Measurements from ENCODE around the gene LASP1.

The LASP1 gene

DNA sequence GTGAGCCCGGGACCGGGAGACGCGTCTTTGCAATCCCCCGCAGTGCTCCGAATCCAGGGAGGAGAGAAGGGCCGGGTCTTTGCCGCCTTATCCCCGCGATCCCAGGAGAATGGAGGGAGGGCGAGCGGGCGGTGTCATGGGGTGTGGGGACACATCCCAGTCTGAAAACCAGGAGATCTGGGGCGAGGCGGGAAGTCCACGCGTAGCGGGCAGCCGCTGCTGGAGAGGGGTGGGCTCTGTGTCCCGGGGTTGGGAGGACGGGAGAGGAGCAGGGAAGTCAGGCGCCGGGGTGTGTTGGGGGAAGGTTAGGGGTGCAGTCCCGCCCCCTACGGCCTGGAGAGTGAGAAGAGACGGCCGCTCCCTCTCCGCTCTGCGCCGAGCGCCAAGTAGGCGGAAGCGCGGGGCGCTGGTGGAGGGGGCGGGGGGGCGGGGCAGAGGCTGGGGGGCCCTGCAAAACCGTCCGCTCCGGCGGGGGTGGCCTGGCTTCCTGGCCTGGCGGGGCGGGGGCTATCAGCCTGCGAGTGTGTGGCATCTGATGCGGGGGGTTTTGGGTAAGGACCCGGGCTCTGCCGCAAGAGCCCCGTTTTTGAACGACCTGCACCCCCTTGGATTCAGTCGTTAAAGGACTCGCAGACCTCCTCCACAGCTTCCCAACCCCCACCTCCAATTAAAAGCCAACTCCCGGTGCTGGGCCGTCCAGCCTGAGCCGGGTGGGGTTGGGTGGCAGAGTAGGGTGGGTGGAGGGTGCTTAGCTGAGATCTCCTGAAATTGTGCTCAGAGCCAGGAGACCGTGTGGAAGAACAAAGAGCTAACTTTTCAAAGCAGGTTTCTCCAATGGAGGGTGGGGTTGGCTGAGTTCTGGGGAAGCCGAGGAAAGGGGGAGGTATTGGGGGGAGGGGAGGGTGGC is 654 bp downstream of the LASP1 start:
- DNase-seq = no peak

DNA sequence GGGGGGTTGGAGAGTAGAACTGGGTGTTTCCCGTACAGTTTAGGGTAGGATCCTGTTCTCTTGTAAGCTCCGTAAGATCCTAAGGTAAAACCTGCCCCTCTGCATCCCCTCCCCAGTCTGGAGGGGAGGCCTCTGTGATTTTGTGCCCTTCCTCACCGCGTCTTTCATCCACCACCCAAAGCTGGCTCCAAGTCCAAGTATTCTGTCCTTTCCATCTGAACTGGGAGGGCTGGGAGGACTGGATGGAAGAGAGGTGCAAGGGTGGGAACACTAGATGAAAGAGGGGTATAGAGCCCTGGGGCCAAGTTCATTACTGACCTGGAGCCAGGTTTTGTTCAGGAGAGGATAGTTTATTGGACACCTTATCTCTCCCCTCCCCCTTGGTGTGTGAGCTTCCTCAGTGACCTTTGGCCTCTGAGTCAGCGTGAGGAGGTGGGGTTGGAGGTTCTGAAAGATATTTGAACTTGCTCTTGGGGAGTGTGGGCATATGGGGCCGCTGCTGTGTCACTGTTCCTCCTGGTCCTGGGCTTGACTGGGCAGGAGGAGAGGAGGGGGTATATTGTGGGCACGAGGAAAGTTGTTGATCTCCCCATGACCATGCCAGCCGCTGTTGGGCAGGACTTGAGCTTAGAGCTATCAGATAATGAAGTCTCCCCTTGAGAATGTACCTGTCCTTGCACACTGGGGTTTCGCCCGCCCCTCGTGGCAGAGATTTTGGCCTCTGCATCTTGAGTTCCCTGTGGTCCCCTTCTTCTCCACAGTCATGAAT is 1.6 kb downstream of the LASP1 start:
- no peak for DNase-seq

DNA sequence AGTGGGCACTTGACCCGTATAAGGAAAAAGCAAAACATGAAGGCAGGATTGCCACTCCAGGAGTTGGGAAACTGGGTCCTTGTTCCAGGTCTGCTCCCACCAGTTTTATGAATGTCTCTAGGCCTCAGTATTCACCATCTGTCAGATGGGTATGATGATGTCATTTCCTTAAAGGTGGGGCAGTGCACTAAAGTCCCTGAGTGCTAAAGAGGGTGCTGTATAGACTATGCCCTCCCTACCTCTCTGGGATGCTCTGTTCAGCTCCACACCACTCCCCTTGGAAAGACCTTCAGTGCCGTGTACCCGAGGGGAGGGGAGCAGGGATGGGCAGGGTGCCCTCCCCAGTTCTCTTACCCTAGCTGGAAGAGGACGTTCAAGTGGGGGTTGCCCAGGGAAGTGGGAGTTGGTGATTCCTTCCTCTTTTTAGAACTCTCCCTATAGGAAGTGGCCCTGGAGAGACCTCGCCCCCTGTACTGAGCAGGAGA is 2.2 kb downstream of the LASP1 start:
- no peak for DNase-seq

DNA sequence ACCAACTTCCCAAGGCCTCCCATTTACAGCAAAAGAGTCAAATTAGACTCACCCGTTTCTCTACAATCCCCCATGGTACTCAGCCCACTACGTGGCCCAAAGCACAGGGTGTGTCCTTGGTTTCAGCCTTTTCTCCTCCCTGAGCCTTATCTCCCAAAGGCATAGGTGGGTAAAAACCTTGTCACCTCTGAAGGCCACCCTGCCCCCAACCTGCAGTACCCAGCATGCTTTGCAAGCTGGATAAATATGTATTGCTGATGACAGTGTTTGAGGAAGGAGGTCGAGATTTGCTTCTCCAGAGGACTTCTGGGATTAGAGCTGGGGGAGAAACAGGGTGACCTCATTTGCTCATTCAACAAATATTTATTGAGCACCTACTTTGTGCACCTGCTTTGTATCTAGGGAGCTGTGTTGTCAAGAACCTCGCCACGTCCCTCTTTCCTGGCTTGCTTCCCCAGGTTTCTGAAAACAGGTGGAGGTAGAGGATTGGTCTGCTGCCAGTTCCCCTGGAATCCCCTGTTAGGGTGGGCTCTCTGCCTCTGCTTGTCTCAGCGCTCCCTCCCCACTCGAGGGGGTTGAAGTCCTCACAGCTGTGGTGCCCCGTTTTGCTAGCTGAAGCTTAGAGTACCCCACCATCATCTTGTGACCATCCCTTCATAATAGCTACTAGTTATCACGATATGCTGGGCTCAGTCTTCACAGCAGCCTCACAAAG is 3.0 kb downstream of the LASP1 start:
- DNase-seq = no peak

DNA sequence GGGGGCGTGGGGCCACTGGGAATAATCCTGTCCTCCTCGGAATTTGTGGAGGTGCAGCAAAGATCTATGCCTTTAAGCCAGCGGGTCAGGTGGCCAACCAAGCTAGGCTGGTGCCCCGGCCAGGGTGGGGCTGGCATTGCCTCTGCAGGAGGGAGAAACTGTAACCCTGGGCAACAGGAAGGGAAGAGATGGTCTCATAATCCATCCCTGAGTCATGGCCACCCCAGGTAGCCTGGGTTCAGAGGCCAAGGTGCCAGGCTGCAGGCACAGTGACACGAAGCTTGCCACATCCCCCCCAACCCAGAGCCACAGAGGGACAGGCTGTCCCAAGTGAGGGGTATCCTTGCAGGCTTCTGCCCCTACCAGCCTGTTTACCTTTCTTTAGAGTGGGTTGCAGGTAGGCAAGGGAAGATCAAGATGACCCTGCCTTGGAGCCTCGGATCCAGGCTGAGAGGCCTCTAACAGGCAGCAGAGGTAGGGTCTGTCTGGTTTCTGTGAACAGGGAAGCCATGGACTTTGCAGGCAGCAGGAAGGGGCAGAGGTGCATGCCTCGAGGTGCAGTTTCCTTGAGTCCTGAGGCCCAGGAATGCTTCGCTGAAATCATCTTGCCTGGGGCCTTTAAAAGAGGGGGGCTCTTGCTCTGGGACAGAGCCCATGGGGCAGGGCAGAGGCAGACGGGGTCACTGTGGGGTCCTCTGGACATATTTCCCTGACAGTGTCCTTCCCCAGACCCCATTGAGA is 4.0 kb downstream of the LASP1 start:
- no peak for DNase-seq

DNA sequence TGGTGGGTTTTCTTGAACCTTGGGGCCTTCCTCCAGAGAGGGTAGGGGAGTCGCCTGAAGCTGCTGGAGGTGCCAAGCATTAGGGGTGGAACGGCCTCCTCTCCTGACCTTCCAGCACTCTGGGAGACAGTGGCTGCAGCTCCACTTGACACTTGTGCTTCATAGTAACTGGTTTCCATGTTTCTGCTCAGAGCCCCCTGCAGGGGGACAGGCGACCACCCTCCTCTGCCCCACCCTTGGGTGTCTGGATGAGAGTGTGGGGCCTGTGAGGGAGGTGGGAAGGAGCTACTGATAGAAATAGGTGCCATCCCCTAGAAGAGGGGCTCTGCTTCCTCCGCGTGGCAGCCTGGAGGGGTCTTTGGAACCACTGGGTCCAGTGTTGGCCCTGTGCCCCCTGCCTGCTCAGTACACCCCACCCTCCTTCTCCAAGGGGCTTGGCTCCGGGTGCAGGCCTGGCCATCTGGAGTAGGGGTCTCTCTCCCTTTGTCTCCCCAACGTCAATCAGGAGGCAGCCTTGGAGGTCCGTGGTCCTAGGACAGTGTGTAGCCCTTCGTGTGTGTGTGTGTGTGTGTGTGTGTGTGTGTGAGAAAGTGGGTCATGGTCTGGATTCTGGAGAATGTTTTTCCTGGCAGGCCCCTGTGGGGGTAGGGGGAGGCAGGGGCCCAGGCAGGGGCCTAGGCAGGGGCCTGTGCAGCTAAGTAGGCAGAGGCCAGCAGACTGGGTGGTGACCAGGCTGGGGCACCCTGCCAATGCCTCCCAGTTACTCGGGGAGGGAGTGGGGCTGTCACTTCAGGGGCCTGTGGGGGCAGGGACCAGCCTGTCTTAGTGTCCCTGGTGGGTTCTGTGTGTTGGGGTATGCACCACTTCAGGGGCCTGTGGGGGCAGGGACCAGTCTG is 4.9 kb downstream of the LASP1 start:
- DNase-seq = no peak

DNA sequence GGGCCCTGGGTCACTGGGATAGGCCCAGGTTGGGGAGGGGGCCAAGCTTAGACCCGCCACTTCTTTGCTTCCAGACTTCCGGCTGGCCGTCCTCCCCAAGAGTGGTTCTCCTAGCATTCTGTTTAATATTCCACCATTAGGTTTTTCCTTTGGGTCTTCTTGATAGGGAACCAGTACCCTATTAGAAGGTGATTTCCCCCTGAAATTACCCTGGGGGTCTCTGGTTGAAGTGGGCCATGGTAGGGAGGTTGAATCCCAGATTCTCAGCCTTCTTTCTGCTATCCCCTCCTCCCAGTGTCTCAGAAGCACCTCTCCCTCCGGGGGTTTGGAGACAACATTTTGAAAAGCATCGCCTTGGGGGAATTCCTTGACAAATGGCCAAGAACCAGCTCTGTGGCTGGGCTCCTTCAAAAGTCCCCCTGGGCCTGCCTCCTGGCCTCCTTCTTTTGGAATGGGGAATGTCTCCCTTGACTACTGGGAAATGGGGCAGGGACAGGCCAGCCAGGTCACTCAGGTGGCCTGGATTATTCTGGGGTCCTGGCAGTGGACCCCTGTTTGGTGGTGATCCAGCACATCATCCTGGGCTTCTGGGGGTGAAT is 5.7 kb downstream of the LASP1 start:
- no peak for DNase-seq

DNA sequence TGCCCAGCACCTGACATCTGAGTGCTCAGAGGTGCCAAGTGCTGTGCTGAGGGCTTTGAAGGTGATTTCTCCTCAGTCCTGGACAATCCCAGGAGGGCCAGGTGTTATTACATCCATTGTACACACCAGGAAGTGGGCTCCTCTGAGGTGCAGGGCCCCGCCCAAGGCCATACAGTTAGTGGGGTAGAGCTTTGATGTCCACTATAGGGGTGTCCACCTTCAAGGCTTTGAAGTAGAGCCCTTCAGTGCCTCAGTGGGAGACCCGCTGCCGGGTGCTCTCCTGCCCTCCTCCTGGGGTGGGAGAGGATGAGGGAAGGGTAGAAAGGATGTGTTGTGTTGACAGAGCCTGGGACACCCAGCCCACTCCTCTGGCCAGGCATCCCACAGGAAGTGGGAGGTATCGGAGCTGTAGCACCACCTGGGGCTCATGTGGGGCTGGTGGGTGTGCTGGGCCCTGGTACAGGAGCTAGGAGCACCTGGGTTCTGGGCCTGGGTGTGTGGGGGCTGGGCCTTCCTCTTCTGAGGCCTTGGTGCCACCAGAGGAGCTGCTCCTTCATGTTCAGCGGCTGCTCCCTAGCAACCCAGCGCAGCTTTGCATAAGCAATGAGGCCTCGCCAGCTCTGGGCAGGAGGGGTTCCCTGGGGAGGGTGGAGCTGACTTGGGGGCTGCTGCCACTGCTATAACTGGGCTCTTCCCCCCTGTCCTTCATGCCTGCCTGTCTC is 7.4 kb downstream of the LASP1 start:
- DNase-seq = no peak

DNA sequence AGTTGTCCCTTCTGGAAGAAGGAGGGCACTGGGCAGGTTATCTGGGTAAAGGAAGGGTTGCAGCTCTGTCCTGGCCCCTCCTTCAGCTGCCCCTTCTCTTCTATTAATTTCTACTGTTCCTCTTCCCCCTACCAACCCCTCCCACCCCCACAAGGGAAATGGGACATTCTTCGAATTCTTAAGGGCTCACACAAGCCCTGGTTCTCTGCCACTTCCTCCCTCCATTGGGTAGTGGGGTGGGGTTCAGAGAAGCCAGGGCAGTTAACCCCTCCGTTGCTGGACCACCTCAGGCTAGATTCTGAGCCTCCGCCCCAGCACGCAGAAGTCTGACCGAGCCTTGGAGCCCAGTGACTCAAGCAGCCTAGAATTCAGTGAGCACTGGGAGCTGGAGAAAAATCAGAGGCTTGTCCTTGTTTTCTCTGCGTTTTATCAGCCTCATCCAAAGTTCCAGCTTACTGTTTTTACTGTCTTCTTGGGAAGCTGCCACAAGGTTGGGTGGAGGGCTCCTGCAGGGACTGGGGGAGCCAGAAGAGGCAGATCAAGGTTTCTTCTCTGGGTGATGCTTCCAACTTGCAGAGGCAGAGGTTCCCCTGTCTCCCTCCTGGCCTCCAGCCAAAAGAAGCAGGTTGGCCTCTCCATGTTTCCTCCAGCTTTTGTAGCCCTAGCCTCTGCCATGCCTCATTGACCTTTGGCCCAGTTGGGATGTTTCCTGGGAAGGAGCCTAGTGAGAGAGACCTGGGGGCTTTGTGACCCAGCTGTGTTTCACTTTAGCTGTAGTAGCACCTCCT is 10.2 kb downstream of the LASP1 start:
- no peak for DNase-seq

DNA sequence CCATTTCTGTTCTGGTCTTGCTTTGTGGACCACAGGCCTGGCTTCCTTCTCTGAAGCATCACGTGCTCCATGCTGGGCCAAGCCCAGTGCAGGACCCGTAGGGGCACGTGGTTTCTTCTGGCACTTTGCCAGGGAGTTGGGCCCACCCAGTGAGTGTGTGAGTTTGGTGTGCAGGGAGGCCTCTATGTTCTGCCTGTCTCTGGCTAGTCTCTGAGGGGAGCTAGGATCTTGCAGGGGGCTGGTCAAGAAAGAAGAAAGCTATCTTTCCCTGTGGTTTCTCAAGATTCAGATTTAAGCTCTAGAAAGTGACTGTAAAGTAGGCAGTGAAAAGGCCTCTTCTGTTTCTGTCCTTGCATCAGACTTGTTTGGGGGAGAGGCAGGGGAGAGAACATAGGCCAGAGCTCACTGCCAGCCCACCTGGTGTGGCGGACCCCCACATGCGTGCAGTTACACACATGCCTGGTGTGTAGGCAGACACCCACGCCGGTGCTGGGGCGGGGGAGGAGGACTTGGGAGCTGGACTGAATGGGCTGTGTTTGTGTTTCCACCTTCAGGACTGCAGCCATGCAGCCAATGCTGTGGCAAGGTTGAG is 11.8 kb downstream of the LASP1 start:
- no peak for DNase-seq

DNA sequence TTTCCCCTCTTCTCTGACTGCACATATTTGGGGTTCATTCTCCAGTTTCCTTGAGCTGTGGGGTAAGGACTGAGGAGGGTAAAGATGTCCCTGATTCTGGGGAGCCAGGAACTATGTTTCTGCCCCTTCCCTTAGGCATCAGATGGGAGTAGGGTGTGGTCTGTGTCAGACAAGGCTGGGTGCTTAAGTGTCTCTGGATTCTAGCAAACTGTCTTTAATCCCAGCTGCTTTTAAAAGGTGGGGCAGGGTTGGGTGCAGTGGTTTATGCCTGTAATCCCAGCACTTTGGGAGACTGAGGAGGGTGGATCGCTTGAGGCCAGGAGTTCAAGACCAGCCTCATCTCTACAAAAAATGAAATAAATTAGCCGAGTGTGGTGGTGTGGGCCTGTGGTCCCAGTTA is 13.0 kb downstream of the LASP1 start:
- DNase-seq = no peak

DNA sequence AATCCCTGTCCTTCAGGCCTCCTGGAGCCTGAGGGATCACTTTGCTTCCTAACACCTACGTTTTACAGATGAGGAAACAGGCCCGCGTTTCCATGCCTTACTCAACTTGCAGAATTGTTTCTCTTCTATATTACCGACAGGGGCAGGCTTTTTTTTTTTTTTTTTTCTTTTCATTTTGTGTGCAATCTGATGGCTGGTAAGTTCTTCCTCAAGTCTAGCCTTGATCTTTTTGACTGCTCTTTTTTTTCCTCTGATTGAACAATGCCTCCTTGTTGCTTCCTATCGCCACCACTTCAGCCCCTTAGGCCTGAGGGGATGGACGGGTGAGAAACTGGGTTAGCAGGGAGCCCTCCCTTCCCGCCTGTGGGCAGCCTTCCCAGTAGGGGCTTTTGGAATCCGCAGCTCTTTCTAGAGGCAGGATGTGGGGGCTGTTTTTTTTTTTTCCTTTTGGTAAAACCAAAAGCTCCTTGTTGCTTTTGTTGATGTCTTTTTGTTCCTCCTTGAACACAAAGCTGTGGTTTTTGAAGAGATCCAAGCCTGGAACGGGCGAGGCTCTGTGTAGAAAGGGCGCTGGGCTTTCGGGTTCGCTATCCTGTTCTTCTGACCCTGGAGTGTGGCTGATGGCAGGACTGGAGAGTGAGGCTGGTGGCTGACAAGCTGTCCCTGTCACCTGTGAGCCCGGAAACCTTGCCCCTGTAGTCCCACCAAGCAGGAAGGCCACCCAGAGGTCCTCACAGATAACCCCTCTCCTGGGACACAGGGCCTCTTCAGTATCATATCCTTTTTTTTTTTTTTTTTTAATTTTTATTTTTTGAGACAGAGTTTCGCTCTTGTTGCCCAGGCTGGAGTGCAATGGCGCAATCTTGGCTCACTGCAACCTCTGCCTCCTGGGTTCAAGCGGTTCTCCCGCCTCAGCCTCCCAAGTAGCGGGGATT is 14.0 kb downstream of the LASP1 start:
- no peak for DNase-seq

DNA sequence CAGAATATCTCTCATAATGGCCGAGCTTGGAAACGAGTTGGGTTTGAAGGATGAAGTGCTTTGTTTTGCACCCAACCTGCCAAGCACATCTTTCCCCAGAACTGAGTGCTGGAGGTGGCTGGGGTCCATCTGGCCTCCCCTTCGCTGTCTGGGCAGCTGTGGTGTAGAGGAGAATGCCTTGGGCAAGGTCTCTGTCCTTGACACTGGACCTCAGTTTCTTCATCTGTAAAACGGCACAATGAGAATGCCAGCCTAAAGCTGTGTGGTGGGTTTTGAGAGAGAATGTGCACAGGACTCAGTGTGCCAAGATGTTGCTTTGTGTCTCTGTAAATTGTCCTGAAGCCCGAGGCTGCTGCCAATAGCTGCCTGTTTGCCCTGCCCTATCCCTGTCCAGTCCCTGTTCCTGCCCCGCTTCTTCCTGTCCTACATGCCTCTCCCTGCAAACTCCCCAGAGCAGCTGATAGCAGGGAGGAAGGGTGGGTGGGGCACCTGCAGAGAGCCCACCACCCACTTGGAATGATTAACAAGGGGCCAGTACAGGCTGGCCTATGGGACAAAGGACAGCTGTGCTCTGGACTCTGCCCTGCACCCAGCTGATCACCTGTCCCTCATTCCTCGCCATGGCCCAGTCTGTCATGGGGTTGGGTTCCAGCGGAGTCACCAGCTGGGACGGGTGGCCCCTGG is 15.3 kb downstream of the LASP1 start:
- no peak for DNase-seq

DNA sequence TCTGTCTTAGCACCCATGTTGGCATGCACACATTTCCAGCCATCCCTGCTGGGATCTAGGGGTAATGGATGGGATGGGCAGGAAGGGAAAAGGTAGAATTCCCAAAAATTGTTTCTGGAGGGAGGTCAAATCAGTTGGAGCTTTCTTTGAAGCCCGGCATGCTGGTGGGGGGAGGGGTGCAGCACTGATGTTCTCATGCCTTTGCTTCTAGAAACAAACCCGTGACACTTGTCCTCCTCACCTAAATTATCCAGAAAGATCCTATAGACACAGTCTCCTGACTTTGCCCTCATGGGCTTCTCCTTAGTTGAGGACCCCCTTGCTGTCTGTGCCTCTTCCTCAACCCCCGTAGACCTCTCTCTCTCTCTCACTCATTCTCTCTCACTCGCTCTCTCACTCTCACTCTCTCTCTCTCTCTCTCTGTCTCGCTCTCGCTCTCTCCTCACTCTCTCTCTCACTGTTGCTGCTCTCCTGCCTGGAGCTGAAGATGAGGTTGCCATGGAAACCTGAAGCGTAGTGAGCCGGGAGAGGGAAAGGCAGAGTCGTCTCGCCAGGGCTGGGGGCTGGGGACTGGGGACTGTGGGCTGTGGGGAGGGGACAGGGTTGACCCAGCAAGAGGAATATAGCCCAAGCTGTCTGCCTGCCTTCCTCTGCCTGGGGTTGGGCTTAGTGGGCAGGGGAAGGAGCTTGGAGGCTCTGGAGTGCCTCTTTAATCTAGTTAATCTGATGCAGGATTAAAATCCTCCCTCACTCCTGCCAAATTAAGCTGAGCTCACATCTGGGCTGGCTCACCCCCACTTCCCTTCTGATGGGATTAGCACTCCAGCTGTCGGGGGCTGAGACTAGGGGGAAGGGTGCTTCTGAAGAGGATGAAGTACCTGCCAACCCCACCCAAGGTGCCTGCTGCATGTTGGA is 16.1 kb downstream of the LASP1 start:
- peak; percentile 93 for DNase-seq

DNA sequence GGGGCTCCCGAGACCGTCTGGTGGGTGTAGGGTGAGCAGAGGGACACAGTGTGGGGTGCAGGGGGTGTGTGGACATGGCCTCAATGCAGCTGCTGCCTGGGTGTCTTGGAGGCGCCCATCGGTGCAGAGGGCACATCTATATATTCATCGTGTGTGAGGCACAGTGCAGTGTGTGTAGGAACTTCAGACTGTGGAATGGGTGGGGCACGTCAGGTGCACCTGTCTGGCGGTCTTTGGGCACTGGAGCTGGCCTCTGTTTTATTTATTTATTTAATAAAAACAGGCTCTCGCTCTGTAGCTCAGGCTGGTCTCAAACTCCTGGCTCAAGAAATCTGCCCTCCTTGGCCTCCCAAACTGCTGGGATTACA is 16.8 kb downstream of the LASP1 start:
- DNase-seq = no peak

DNA sequence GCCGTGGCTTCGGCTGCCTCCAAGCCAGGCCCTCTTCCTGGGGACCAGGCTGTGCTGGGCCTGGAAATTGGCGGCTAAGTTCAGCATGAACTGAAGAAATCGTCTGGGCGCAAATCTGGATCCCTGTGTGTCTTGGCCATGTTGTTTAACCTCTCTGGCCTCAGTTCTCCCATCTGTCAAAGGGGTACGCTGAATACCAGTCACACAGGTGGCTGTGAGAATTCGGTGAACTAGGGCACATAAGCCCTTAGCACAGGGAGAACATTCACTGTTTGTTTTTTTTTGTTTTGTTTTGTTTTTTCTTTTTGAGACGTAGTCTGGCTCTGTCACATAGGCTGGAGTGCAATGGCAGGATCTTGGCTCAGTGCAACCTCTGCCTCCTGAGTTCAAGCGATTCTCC is 19.0 kb downstream of the LASP1 start:
- no peak for DNase-seq

All from NCI-H524 treated with DMSO at 0.1 percent for 48 hours (cell line).